Activated CD8-positive, alpha-beta memory T cell treated with anti-CD3 and anti-CD28 coated beads, Interleukin-2, amount 50 U/mL, for 4 hours (primary cell): ENCODE measurements around the gene BEX2.
"Not testable (repeated sequence)": the region's sequence is repeated elsewhere in the genome, so short reads cannot be mapped to it uniquely, and the experiment has no call there.

Experiments
- DNase-seq: peaks from one replicate; pipeline ENCODE4 v3.0.0-alpha.2; 2020

BEX2 gene

DNA sequence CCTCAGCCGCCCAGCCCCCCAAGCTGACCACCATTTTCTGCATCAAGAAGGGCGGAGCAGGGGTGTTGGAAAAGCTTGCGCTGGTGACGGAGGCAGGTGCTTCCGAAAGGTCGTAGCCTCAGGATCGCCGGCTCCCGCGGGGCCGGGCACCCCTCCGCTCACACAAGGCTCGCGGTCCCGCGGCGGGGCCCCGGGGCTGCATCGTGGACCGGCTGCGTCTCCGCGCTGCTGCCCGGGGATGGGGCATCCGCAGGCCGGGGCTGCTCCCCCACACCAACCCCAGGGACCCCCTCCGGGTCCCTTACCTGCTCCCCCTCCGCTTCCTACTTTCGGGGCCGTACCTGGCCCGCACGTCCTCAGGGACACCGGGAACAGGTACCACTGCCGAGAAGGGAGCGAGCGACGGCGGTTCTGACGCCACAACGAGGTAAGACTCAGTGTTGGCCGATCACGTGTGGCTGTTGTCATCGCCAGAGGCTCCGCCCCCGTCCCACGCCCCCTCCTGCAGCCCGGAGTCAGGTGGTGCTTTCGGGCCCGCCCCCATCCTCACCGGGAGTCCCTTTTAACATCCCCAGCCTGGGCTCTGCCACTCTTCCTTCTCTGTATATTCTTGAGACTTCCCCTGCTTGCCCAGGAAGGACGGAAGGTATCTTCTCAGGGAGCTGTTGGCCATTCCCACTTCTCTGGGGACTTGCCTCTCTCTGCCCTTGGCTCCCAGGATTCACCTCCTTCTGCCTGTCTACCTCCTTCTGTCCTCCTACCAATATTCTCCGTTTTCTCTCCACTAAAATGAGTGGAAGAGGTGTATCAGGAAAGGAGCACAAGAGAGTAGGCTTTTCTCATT is at the start of gene BEX2:
Gene BEX2 (minus strand): TSS at position 436 of the 844 bp plus-strand sequence. CDS start 1,014 bp downstream, outside the sequence.
- peak; percentile 85 for DNase-seq

DNA sequence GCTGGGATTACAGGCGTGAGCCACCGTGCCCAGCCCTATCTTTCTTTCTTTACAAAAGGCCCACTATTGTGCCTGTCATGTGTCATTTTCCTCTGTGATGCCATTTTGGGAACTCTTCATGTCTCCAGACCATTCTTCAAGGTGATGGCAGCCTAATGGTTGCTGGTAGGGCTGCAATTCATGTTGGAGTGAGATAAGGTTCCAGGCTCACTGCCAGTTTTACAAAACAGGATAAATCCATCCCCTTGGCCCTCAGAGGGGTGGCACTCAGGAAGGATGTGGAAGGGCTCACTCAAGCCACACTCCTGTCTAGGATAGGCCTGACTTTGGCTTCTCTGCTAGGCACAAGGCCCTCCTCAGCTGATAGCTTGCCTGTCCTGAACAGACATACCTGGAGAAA is 49.3 kb upstream of the BEX2 start:
- no peak for DNase-seq

DNA sequence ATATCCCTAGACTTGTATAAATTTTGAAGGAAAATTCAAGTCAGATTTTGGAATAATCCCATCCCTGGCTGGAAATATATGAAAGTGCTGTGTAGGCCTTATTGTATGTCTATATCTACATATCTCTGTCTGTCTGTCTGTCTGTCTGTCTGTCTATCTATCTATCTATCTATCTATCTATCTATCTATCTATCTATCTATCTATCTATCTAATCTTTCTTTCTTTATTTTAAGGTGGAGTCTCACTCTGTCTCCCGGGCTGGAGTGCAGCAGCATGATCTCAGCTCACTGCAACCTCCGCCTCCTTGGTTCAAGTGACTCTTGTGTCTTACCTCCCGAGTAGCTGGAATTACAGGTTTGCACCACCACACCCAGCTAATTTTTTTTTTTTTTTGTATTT is 48.8 kb upstream of the BEX2 start:
- DNase-seq: not testable (repeated sequence)

DNA sequence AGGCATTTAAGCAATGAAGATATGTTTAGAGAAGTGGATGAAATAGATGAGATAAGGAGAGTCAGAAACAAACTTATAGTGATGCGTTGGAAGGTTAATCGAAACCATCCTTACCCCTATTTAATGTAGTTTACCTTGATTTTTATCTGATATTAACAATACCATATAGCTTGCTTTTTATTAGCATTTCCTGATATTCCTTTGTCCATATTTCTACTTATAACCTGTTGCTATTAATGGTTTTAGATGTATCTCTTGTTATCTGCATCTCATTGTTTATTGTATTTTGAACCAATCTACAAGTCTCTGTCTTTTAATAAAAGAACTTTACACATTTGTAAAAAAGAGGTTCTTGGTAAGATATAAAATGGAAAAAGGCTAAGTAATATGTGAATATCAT is 47.1 kb upstream of the BEX2 start:
- DNase-seq: no peak

DNA sequence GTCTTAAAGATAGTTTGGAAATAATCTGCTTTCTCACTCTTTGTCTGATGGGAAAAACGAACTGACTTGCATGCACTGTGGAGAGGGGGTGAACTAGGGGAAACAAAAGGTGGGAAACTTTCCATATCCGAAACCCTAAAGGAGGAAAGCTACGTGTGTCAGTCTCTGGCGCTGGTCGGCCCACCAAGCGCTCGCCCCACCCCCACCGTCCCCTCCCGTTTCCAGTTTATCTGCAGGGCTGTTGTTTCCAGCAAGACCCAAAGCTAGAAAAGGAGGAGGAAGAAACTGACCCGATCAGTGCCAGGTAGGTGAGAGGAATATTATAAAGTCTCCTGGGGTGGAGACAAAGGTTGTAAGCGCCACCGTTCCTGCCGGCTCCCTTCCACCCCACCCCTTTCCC is 46.1 kb upstream of the BEX2 start:
- DNase-seq: no peak

DNA sequence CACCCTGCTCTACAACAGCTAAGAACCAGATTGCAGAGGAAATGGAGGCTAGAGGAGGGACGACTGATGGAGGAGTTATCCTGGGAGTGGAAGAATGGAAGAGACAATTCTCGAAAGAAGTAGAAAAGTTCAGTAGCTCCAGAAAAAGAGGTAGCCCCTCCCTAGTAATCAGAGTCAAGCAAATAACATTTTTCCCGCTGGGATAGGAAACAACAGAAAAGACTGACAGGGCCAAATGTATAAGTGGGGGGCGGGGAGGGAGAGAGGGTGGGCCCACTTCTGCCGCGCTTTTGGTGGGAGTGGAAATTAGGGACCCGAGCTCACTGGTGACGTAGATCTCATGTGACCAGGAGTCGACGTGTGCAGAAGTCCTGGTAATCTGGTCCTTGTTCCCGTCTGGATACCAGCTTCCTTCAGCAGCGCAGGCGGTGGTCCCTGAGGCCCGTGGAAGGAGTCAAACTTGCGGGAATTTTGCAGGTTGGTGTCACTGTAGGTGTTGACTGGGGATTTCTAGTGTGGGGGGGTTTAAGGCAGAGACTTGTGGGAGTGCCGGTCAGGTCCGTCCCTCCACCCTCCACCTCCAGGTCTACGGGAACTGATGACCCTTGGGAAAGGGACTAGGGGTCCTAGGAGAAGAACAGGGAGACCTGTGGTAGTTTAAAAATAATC is 45.5 kb upstream of the BEX2 start, which contains the start of gene TCEAL9:
Gene TCEAL9 (plus strand): TSS at position 377 of the 669 bp plus-strand sequence. CDS start 1,179 bp downstream, outside the sequence.
- DNase-seq: no peak

DNA sequence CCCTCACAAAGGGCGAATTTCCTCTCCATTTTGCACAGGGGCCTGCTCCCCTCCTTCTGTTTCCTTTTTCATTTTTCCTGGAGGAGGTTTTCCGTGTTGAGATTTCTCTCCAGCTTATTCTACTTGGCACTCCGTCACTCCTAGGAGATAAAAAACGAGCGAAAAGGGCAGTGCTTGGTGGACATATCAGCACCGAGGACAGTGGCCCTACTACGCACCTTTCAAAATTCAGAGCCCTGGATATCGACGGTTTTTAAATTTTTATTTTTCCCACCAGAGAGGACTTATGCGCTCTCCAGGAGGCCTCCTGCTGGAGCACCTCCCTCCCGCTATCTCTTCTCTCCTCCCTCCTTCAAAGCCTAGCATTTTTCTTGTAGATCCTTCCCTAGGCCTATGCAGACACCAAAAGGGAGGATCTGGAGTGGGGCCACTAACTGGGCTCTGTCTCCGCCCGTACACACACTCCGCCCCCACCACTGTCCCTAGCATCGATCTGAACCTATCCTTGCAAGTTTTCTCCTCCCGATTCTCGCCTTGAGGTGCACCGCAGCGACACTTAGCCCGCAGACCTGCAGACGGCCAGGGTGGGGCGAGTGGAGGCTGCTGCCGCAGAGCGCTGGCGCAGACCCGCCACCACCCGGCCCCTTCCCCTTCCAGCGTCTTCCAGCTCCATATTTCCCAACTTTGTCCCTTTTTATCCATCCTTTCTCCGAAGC is 37.0 kb upstream of the BEX2 start:
- no peak for DNase-seq

DNA sequence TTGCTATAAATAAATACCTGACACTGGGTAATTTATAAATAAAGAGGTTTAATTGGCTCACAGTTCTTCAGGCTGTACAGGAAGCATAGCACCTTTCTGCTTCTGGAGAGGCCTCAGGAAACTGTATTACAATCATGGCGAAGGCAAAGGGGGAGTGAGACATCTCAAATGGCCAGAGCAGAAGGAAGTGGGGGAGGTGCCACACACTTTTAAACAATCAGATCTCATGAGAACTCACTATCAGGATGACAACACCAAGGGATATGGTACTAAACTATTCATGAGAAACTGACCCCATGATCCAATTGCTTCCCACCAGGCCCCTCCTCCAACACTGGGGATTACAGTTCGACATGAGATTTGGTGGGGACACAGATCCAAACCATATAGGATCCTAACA is 33.8 kb upstream of the BEX2 start:
- DNase-seq: no peak

DNA sequence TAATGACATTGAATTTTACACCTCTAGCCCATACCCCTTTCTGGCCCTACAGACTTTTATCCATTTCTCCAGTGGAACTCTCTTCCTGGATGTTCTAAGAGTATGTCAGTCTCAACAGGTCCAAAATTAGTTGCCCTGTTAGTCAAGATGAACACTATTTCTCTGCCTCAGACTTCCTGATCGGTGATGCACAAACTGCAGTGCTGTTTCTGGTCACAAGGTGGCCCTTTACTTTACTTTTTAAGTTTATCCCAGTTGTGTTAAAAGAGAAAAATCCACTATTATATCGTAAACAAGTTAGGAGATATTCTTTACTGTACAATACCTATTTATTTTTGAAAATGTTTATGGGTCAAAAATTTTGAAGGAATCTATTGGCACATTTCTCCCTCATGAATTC is 32.3 kb upstream of the BEX2 start:
- peak; percentile 19 for DNase-seq

DNA sequence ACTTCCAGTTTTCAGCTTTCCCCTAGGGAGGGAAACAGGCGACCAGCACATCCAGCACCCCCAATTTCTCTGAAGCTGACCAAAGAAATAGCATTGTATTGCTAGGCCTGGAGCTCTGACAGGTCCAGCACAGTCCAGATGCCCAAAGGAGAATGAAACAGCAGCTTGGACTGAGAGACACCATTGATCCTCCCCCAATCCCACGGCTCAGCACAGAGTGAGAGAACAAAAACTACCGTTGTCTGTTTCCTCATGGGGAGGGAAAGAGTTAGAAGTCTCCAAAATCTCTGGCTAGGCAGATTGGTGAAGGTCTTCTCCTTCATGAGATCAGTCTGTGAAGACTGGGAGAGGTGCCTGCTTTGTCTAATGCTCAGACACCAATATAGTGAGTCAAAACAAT is 27.9 kb upstream of the BEX2 start:
- no peak for DNase-seq

DNA sequence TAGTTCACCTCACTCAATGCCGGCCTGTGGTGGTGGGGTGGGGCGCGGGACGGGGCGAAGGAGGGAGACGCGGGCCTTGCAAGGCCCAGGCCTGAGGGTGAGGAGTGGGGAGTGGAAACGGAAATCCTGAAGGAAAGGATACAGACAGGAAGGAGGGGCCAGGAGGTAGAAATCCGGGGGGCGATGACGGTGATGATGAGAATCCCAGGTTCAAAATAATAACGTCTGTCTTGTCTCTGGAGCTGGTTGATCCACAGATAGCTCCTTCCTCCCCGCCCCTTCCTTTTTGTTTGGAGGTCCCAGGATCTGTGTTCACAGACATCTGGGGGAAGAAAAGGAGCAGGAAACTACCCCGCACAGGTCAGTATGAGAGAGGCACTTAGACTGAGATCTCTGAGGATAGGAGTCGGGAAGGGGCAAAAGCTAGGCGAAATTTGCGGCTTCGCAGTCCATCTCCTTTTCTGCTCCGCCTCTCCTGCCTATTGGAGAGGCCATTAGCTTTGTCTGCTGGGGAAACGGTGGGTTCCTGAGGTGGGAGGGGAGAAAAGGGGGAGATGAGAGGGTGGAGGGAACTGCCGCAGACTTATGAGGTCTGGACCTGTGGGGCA is 20.0 kb upstream of the BEX2 start:
- DNase-seq: no peak

DNA sequence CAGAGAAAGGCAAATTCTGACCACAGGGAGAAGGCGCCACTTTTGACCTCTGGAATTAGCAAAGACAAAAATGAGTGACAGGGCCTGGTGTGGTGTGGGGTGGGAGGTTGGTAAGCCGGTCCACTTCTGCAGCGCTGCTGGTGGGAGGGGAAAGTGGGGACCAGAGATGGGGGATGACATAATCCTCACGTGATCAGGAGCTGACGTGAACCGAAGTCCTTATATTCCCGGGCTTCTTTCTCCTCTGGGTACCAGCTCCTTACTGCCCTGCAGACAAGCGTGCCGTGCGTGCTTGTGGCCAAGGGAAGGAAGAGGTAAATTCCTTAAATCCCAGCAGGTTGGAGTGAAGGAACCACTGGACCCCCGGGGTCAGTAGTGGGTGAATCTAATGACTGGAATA is 19.2 kb upstream of the BEX2 start, which contains the start of gene TCEAL7:
Gene TCEAL7 (plus strand): TSS at position 249 of the 400 bp plus-strand sequence. CDS start 1,165 bp downstream, outside the sequence.
- no peak for DNase-seq

DNA sequence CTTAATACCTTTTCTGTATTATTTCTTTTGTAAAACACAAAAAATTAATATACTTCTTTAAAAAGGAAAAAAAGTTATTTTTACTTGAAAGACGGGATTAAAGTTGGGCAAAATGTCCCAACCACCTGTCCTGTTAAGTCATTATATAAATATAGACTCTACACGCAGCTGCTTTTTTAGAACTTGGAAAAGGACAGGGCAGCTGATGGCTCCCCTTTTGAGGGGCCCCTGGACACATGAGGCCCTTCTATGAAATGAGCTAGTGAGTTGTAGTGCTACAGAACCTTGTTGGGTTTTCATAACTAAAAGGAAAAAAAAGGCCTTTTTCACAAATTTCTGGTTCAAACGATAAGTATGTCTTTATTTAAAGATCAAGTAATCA is 600 bp upstream of the BEX2 start:
- no peak for DNase-seq

DNA sequence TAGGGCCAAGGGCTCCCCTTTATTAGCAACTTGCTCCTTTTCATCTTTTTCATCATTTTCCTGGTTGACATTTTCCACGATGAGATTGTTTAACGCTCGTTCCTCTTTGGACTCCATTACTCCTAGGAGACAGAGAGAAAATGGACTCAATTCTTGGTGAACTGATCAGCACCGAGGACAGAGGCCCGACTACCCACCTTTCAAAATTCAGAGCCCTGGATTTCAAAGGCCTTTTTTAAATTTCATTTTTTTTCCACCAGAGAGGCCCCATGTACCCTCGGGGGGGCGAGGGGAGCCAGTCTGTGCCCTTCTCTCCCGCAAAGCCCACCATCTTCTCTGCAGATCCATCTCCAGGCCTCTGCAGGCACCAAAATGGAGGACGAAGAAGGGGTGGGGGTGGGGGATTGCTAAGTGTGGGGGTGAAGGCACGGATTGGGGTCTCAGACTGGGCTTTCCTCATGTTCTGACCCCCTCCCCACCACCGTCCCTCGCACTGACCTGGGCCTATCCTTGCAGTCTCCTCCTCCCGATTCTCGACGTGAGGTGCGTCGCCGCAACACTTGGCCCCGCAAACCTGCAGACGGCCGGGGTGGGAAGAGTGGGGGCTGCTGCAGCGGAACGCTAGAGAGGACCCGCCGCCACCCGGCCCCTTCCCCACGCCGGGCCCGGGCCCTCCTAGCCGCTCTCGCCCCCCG is 783 bp downstream of the BEX2 start:
- DNase-seq: no peak

DNA sequence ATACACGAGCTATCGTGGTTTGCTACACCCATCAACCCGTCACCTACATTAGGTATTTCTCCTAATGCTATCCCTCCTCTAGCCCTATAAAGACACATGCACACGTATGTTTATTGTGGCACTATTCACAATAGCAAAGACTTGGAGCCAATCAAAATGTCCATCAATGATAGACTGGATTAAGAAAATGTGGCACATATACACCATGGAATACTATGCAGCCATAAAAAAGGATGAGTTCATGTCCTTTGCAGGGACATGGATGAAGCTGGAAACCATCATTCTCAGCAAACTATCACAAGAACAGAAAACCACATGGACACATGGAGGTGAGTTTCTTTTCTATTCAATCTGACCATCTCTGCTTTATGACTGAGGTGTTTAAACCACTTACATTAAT is 5.1 kb downstream of the BEX2 start:
- DNase-seq: not testable (repeated sequence)

DNA sequence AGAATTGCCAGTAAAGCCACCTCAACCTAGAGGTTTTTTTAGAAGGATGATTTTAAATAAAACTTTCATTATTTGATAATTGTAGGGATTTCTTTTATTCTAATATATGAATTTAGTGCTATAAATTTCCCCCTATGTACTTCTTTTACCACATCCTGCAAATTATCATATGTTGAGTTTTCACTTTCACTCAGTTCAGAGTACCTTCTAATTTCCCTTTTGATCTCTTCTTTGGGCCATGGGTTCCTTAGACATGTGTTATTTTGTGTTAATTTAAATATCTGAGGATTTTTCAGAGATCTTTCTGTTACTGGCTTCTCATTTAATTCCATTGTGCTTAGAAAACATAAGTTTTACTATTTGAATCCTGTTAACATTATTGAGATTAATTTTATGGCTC is 6.1 kb downstream of the BEX2 start:
- no peak for DNase-seq

DNA sequence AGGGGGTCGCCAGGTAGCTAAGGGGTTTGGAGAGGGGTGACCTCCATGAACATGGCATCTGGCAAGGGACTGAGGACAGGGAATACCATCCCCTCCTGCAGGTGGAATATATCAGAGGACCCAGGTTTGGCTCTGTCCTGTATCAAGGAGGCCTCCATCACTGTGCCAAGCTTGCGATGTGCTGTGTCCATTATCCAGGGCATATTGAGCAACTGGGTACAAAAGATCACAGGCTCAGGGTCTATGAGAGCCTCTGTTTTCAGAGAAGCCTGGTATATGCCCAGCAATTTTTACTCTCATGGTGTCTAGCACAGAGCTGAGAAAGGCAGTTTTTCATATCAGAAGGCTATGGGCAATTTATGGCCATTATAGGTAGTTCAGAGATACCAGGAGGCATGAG is 17.7 kb downstream of the BEX2 start:
- DNase-seq: no peak

DNA sequence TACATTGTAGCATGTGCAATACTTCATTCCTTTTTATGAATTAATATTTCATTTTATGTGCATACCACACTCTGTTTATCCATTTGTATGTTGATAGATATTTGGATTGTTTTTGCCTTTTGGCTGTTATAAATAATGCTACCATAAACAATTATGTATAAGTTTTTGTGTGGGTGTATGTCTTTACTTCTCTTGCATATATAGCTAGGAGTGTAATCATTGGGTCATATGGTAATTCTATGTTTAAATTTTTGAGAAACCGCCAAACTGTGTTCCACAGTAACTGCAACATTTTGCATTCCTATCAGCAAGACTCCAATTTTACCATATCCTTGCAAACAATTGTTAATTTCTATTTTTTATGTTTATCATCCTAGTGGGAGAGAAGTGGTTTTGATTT is 31.2 kb downstream of the BEX2 start:
- no peak for DNase-seq

DNA sequence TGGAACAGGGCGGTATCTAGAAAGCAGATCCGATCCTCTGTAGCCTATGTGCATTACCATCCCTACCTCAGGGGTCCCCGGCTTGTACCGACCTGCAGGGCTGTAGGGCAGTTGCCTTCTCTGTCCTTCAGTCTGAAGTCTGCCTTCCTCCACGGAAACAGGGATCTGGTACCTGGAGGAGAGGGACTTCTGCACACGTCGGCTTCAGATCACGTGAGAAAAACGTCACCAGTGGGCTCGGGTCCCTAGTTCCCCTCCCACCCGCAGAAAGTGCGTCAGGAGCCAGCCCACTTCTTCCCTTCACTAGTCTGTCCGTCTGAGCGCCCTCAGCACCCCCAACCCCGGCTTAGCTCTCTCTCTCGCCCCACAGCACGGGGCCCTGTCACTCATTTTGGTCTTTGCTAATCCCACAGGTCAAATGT is 34.2 kb downstream of the BEX2 start, which contains the start of gene TCEAL5:
Gene TCEAL5 (minus strand): TSS at position 170 of the 422 bp plus-strand sequence. CDS start 2,187 bp downstream, outside the sequence.
- no peak for DNase-seq

DNA sequence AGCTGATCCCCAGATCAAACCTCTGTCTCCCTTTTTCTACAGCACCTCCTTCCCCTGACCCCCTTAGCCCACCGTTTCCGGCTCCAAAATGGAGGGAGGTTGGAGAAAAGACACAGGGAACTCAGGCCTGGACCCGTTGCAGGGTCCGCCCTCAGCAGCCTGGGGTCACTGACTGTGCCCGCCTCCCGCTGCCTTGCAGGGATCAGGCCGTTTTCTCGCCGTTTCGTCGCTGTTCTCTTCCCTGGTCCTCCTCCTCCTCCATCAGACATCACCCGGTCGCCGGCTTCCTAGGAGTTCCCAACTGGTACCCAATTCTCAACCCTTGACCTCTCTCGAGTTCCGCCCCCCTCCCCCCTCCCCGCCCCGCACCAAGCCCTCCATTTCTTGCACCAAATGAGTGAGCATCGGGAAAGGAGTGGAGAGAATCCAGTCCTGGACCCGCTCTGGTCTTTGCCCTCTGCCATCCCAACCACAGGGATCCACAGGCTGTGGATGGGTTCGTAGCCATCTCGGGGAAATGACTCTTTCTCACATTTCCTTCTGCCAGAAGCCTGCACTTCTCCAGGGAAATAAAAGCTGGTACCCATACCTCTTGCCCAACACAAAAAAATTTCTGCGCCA is 34.7 kb downstream of the BEX2 start:
- no peak for DNase-seq

DNA sequence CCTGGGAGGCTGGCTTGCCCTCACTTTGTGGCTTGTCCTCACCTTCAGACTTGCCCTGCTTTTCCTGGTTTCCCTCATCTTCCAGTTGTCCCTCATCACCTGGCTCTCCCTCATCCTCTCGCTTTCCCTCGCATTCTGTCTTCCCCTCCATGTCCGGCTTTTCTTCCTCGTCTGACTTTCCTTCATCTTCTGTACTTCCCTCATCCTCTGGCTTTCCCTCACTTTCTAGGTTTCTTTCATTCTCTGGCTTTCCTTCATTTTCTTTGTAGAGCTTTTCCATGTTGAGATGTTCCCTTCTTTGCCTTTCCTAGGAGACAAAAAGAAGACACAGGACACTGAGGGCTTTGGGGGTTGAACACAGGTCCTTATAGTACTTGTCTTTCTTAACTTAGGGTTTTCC is 36.5 kb downstream of the BEX2 start:
- no peak for DNase-seq
